ENCODE results near the gene SLC35F6.
"Not testable (repeated sequence)": the region's sequence is repeated elsewhere in the genome, so short reads cannot be mapped to it uniquely, and the experiment has no call there.

- not testable (repeated sequence) for TF ChIP-seq POLR2A, CTCF (IDR thresholded peaks at IDR 0.05)
These were observed 31.1 kb downstream of the SLC35F6 start for GRCh38 chr2:26795135-26795534.

Data from heart left ventricle (tissue), 13 donors.